HG03135 (cell line): ENCODE measurements around the gene REEP6.
"Not testable (repeated sequence)": the region's sequence is repeated elsewhere in the genome, so short reads cannot be mapped to it uniquely, and the experiment has no call there.

Experiments
- ATAC-seq: cut with Tn5 transposase; IDR thresholded peaks from one replicate; pipeline ENCODE4 v1.9.1; 2021; ENCODE audit warnings: mild to moderate bottlenecking, moderate library complexity; ENCODE audit not compliant: unreplicated experiment

The REEP6 gene

DNA sequence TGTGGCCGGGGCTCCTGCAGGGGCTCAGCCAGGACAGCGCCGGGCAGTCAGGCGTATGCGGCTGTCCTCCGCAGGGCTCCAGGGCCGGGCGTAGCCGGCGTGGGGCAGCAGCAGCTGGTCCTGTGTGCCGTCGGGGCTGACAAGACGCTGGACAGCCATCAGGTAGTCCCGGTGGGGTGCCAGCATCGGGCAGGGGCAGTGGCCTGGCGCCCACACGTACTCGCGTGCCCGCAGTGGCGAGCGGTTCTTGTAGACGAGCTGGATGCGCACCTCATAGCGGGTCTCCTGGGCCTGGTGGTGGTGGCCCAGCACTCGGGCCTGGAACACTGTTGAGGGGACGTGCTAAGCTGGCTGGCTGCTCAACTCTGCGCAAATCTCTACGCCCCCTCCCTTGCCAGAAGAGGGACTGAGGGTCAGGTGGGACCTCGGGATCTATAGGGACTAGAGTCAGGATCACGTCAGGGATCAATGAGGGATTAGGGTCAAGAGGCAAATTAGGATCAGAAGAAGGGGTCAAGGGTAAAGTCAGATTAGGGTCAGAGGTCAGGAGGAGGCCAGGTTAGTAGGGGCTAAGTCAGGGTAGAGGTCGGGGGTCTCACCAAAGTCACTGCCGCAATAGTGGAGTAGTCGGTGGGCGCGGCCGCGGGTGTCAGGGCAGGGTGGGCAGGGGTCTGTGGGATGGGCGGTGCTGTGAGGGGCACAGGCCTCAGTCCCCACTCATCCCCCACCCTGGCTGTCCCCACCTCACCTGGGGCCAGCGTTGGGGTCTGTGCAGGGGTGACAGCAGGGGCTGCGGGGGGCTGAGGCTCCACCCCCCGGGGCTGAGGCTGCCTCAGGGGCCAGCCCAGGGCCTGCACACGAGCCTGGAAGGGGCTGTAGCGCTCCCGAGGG lies 15.3 kb downstream of the REEP6 start:
- ATAC-seq, result no peak

DNA sequence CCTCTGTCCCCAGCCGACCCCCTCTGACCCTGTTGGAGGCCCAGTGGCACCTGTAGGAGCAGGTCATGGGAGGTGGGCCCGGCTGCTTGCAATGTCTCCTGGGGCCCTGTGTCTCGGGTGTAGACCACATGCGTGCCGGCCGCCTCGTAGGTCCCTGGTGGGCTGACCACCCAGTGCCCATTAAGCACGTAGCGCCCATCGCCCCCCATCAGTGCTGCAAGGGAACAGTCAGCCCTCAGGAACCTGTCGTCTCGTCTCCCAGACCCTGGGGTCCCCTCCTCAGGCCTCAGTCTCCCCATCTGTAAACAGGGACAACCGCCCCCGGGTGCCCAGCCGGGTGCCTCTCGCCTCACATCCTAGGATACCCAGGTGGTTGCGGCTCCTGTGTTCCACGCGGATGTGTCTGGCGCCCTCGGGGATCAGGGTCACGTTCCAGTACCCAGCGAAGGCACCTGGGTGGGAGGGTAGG lies 16.2 kb downstream of the REEP6 start:
- ATAC-seq, result no peak

DNA sequence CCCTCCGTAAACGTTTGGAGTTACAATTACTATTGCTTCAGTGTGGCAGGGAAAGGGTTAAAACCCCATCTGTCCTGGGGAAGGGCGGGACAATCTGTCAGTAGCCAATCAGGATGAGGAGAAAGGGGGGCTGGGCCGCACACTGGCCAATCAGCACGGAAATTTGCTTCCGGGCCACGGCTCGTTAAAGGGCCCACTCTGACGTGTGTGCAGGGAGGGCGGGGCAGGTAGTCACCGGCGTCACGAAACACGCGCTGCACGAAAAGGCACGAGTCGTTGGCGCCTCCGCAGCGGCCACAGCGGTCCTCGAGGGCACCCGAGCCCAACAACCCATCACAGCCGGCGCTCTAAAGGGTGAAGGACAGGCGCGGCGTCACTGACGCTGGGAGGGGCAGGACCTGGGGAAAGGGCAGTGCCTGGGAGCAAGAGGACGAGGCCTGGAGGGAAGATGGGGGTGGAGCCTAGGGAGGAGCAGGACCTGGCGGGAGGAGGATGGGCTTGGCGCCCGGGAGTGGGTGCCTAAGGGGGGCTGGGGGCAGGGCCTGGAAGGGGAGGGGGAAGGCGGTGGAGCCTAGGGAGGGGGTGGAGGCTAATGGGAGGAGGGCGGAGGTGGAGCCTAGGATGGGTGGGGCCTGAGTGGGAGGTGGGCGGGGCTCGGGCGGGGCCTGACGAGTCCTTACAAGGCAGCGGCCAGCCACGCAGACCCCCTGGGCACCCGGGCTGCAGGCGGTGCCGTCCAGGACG lies 17.0 kb downstream of the REEP6 start:
- ATAC-seq, result no peak

DNA sequence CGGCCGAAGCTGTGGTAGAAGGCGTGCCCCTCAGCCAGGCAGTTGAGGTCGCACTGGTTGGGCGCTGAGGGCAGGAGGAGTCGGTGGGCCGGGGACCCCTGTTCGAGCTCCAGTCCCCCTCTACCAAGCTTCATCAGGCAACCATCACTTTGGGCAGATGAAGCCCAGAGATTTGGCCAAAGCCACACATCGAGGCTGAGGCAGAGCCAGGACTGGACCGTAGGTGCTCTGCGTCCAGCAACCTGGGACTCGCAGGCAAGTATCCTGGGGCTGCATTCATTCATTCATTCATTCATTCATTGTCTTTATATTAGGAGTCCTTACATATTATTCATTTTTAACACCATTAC lies 17.5 kb downstream of the REEP6 start:
- no peak for ATAC-seq

DNA sequence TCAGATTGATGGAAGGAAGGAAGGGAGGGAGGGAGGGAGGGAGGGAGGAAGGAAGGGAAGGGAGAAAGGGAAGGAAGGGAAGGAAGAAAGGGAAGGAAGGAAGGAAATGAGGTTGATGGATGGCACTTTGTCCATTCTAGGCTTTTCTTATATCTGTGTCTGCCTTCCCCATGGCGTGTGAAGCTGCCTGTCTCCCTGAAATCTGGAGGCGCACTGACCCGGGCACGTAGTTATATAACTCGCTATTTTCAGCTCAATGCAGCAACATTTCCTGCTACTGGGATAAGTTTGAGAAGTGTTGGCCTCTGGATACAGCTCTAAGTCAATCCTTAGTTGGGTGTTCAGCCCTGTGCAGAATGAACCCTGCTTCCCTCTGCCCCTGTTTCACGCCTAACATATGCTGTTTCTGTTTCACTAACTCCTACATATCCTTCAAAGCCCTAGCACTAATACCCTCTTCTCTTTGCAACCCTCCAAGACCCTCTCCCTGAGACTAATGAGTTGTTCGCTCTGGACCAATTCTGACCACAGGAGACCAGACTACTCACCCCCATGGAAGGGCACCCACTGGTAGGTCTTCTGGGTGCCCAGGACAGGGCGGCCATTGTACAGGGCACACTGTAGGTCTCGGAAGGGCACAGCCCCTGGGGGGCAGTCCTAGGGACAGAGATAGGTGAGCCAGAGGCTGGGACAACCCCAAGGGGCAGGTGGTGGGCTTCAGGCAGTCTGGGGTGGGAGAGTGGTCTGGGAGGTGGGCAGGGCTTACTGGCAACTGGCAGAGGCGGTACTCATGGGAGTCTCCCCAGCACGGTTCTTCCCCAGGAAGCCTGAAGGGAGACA lies 18.8 kb downstream of the REEP6 start:
- ATAC-seq, result no peak

DNA sequence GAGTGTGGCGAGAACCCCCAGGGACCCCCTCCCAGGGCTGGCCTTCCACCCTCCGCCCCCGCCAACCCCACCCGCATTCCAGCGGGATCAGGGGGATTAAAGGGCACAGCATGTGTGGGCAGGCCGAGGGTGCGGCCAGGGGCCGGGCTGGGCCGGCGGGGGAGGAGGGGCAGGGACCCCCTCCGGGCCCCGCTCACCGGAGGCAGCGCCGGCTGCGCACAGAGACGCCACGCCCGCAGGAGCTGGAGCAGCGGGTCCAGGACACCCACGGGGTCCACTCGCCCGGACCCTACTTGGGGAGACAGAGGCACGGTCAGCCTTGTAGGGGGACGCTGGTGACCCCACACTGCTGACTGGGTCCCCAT lies 19.4 kb downstream of the REEP6 start:
- ATAC-seq, result no peak

DNA sequence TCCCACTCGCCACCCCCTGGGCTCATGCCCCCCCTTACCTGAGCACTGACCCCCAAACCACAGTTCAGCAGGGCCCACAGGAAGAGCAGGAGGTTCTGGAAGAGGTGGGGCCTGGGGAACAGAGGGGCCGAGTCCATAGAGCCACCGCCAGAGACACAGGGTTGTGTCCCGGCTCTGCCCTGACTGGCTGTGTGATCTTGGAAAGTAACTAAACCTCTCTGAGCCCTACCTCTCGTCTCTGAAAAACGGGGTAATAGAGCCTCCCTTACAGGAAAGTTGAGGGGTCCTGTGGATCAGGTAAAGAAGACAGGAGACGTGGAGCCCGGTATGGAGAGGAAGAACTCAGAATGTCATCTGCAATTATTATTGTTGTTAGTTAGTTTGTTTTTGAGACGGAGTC lies 19.8 kb downstream of the REEP6 start:
- no peak for ATAC-seq

DNA sequence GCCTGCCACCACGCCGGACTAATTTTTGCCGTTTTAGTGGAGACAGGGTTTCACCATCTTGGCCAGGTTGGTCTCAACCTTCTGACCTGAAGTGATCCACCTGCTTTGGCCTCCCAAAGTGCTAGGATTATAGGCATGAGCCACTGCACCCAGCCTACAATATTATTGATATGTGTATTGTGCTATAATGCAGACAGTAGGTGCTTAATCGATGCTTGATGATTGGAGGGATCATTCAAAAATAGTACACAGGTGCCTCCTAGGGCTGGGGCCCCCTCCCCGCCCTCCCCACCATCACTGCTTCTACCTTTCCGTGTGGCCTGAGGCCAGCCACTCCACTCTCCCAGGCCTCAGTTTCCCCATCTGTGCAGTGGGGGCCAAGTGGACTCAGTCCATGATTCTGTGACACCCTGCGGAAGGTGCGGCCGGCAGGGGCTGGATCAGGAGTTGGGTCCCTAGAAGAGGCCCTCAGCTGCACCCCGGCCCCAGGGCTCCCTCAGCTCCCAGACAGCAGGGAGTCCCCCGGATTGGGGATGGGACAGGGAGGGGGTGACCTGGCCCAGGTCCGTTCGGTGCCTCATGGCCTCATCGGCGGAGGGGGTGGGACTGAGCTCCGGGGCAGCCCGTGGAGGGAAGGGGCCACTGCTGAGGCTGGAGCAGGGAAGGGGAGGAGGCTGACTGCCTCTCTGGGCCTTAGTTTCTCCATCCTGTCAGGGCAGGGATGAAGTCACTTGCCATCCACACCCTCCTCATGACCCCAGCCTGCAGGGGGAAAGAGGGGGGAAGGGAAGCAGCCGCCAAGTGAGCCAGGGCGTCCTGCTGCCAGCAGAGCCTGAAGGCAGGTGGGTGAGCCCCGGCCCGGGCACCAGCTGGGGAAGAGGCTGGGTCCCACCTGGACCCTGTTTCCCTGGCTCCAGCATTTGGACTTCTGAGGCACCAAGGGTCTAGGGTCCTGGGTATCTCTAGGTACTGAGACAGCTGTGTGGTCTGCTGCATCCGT lies 20.6 kb downstream of the REEP6 start:
- no peak for ATAC-seq

DNA sequence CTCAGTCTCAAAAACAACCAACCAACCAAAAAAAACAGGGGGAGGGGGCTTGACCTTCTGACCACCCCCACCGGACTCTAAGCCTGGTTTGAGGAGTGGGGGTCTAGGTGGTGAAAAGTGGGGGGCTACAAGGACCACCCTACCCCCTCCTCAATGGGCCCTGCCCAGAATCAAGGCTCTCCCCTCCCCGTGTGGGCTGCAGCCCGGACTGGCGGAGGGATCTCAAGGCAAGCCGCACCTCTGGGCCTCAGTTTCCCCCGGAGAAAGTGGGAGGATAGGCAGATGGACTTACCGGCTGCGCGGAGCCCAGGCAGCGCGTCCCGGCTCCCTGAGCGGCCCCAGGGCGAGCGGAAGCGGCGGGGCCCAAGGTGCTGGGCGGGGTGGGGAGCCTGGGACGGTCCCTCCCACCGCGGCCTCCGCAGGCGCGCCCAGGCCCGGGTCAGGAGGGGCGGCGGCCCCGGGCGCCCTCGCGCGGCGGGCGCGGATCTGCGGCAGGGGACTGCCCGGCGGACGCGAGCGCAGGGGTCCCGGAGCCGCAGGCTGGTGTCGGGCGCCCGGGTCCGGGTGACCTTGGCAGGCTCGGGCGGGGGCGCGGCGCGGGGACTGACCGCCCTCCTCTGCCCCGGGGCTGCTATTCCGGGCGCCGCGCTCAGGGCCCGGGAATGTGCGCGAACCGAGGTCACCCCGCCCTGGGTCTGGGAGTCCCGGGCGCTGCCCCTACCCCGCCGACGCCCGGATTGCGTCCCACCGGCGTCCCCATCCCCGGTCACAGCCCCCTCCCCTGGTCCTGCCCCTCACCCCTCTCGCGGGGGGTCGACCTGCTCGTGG lies 21.9 kb downstream of the REEP6 start, which contains the start of gene ADAMTSL5:
Gene ADAMTSL5 (minus strand): TSS at position 349 of the 828 bp plus-strand sequence. CDS start 2,076 bp downstream, outside the sequence.
- ATAC-seq, result no peak

DNA sequence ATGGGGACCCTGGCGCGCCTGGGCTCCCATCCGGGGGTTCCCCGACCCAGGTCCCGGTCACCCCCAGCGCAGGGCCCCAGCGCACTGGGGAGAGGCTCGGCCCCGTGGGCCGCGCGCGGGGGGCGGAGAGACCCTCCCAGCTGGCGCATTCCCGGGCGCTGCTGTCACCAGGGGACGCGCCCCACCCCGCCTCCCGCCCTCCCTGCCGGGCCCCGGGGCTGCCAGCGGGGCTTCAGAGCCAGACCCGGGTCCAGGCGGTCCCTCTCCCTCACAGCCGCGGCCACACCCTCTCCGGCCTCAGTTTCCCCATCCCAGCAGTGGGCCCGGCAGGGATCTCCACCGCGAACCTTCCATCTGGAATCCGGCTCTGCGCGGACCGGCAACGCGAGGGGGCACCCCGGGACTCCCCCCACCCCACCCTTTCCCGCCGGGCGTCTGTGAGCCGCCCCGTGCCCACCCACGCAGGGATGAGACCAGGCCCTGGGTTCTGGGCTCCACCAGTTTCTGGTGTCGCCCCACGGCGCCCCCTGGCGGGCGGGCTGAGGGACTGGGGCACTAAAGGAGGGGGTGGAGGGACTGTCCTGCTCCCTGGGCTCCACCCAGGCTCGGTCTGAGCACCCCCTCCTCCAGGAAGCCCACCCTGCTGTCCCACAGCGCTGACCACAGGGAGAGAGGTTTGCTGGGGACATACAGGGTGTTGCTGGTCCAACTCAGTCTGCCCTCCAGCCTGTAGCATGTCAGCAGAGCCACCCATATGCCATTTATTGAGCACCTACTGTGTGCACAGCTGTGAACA lies 22.7 kb downstream of the REEP6 start:
- ATAC-seq, result no peak

DNA sequence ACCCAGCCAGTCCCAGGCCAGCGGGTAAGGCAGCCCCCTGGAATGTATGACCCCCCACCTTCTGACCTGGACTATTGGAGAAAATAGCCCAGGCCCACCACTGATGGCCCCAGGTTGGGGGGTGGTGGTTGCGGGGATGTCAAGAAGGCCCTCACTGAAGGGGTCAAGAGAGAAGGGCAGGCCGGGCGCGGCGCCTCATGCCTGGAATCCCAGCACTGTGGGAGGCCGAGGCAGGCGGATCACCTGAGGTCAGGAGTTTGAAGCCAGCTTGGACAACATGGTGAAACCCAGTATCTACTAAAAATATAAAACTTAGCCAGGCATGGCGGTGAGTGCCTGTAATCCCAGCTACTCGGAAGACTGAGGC lies 23.3 kb downstream of the REEP6 start:
- ATAC-seq, result no peak

DNA sequence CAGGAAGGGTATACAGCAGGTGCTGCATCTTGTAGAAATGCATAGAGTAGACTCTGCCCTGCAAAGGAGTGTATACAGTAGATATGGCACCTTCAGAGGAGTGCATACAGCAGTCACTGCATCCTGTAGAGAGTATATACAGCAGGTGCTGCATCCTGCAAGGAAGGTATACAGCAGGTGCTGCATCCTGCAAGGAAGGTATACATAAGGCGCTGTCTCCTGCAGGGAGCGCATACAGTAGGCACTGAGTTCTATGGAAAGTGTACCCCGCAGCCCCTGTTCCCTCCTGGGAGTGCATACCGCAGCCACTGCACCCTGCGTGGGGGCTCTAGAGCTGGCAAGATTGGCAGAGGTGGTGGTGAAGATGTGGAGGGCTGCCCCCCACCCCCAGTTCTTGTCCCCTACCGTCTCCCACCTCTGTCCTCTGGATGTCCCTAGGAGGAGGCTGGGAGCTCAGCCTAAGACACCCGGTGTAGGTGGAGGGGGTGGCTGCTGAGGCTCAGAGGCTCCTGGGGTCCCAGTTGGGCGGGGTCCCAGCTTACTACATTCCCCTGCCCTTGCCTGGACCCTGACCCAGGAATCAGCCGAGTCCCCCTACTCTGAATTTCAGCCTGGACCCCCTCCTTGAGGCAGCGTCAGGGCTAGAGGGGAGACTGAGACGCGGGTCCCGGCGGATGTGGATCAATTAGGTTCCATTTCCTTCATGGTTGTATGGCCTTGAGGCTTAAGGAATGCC lies 24.2 kb downstream of the REEP6 start:
- ATAC-seq, result no peak

DNA sequence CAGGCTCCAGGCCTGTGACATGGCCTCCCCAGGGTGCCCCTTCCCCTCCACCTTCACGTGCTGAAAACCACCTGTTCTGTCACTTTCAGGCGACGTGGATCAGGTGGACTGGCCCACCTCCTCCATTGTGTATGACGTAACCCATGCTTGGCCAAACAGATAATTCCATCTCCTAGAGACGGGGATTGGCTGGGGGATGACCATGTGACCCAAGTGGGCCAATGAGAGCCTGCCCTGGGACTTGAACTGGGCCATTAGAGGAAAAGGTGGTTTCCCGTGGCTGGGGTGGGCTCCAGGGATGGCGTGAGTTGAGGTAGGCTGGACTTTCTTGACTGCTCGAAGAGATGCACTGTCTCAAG lies 25.4 kb downstream of the REEP6 start:
- no peak for ATAC-seq

DNA sequence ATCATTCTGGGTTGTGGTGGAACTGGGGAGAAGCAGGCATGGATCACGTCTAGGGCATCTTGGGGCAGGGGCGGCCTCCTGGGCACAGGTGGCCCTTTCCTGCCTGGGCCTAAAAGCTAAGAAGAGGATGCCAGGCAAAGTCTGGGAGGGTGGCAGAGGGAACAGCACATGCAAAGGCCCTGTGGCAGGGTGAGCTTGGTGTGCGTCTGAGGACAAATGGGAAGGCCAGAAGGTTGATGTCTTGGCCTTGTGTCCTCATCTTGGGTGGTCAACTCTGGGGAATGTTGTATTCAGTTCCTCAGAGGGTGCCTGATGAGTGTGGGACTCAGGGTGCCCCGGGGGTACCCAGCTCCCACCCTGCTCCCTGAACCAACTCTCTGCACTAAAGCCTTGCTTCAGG lies 27.5 kb downstream of the REEP6 start:
- ATAC-seq, result no peak

DNA sequence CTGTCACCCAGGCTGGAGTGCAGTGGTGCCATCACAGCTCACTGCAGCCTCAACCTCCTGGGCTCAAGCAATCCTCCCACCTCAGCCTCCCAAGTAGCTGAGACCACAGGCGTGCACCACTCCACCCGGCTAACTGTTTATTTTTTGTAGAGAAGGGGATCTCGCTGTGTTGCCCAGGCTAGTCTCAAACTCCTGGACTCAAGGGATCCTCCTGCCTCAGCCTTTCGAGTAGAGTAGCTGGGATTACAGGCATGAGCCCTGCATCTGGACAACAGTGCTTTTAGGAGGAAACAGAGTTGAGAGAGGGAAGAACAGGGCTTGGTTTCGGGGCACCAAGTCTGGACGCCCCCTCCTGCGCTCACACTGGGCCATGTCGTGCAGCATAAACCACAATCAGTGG lies 28.8 kb downstream of the REEP6 start:
- not testable (repeated sequence) for ATAC-seq

DNA sequence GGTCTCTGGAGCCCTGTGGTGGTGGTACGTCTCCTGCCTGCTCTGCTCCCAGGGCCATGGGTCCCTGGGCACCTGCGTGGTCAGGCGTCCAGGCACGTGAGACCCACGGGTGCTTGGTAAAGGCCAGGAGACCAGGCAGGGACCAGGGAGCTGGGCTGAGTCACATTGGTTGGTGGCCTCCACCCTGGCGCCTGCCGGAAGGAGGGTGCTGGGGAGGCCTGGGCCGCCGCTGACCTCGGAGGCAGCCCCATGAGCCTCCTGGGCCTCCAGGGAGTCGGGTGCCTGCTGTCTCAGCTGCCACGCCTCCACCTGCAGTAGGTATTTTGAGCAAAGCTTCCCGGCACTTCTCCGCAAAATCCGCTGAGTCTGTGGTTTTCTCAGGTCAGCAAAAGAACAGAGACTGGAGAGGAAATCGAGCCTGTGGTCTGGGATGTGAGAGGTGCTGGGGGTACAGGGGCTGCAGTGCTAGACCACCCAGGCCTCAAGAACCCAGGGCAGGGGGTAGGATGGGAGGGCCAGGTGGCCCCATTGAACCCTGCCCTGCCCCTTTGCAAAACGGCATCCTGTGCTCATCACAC lies 29.3 kb downstream of the REEP6 start:
- ATAC-seq, result no peak

DNA sequence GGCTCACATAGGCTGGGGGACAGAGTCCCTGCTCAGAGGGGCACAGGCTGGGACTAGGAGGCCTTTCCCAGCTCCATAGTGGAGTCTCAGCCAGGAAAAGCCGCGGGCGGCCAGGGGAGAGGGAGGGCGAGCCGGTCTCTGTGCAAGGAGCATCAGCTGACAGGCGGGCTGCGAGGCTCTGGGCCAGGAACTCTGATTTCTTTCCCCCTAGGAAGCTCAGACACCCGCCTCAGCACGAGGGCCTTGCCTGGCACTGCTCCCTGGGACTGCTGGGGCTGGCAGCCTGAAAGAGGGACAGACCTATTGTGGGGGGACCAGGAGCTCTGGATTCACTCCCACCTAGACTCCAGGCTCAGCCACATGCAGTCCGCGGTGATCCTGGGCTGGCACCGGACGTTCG lies 30.7 kb downstream of the REEP6 start:
- ATAC-seq, result no peak
